Measurements from ENCODE around the gene KCNE5.
"Not testable (repeated sequence)": the region's sequence is repeated elsewhere in the genome, so short reads cannot be mapped to it uniquely, and the experiment has no call there.

Gene KCNE5

GRCh38 chrX:109600237-109600651, 24.7 kb downstream of the KCNE5 start:
- no peak for DNase-seq

GRCh38 chrX:109596015-109596414, 29.0 kb downstream of the KCNE5 start:
- no peak for DNase-seq

- DNase-seq: no peak
Observed at GRCh38 chrX:109590176-109590575, 34.8 kb downstream of the KCNE5 start.

- no peak for DNase-seq
Observed at GRCh38 chrX:109585488-109585887, 39.5 kb downstream of the KCNE5 start.

GRCh38 chrX:109578916-109579315, 46.1 kb downstream of the KCNE5 start:
- no peak for DNase-seq

GRCh38 chrX:109577055-109577454, 47.9 kb downstream of the KCNE5 start:
- no peak for DNase-seq

- not testable (repeated sequence) for DNase-seq
Observed at GRCh38 chrX:109576083-109576482, 48.9 kb downstream of the KCNE5 start.
